ENCODE measurements around the gene HK2. TPM values are rescaled to one million over a fixed set of nuclear protein-coding genes. Genes with fewer than 3 reads are reported as not detected.

Gene HK2
- total RNA-seq, 4 donors from 2014 or later: 9.3 to 24.4 (median 15.1) TPM

- no peaks in the 10 kb centered on the region for H3K9me3 ChIP-seq
- no peak overlapping the region for H3K27ac ChIP-seq
- DNase-seq (ENCODE audit: low spot score in 2 of 2): no peak
- H3K36me3 ChIP-seq: peaks cover 46% of the 10 kb centered on the region
- no peak for TF ChIP-seq POLR2AphosphoS5 (IDR thresholded peaks at IDR 0.05)
- TF ChIP-seq POLR2A (IDR thresholded peaks at IDR 0.05): no peak
- no peak for TF ChIP-seq CTCF (IDR thresholded peaks at IDR 0.05)
- TF ChIP-seq EP300 (IDR thresholded peaks at IDR 0.05): no peak
- WGBS: 94% methylated on average over 6 of the region's 6 CpGs
- H3K4me3 ChIP-seq: no peak overlapping the region
- no peaks in the 10 kb centered on the region for H3K27me3 ChIP-seq
- peaks cover 7% of the 10 kb centered on the region for H3K4me1 ChIP-seq
These were observed 43.4 kb downstream of the HK2 start for GRCh38 chr2:74877376-74877775.

GRCh38 chr2:74877781-74878433, 44.0 kb downstream of the HK2 start:
- no peak for DNase-seq (ENCODE audit: low spot score in 2 of 2)
- peaks cover 7% of the 10 kb centered on the region for H3K4me1 ChIP-seq
- TF ChIP-seq CTCF (IDR thresholded peaks at IDR 0.05): no peak
- TF ChIP-seq POLR2AphosphoS5 (IDR thresholded peaks at IDR 0.05): no peak
- no peak for TF ChIP-seq POLR2A (IDR thresholded peaks at IDR 0.05)
- TF ChIP-seq EP300 (IDR thresholded peaks at IDR 0.05): no peak
- no peak overlapping the region for H3K4me3 ChIP-seq
- H3K9me3 ChIP-seq: no peaks in the 10 kb centered on the region
- H3K36me3 ChIP-seq: peaks cover 50% of the 10 kb centered on the region
- 90% methylated on average over 4 of the region's 4 CpGs for WGBS
- H3K27ac ChIP-seq: no peak overlapping the region
- H3K27me3 ChIP-seq: no peaks in the 10 kb centered on the region

GRCh38 chr2:74878551-74878950, 44.6 kb downstream of the HK2 start:
- H3K4me1 ChIP-seq: peaks cover 7% of the 10 kb centered on the region
- no peak for TF ChIP-seq EP300 (IDR thresholded peaks at IDR 0.05)
- TF ChIP-seq POLR2AphosphoS5 (IDR thresholded peaks at IDR 0.05): no peak
- no peak for TF ChIP-seq CTCF (IDR thresholded peaks at IDR 0.05)
- no peak for TF ChIP-seq POLR2A (IDR thresholded peaks at IDR 0.05)
- no peak overlapping the region for H3K27ac ChIP-seq
- H3K36me3 ChIP-seq: peaks cover 55% of the 10 kb centered on the region
- no peaks in the 10 kb centered on the region for H3K27me3 ChIP-seq
- H3K4me3 ChIP-seq: no peak overlapping the region
- no peaks in the 10 kb centered on the region for H3K9me3 ChIP-seq
- no peak for DNase-seq (ENCODE audit: low spot score in 2 of 2)
- 99% methylated on average over 16 of the region's 20 CpGs for WGBS

- Histone ChIP-seq H3K4me3 (no peak overlapping the region), H3K36me3 (peaks cover 67% of the 10 kb centered on the region), H3K27ac (no peak overlapping the region), H3K27me3 (no peaks in the 10 kb centered on the region), H3K9me3 (no peaks in the 10 kb centered on the region), H3K4me1 (peaks cover 4% of the 10 kb centered on the region)
- DNase-seq (ENCODE audit: low spot score in 2 of 2): no peak
- no peak for TF ChIP-seq POLR2AphosphoS5 (IDR thresholded peaks at IDR 0.05)
- TF ChIP-seq CTCF (IDR thresholded peaks at IDR 0.05): no peak
- TF ChIP-seq POLR2A (IDR thresholded peaks at IDR 0.05): no peak
- TF ChIP-seq EP300 (IDR thresholded peaks at IDR 0.05): no peak
- 96% methylated on average over 24 of the region's 24 CpGs for WGBS
These were observed 46.3 kb downstream of the HK2 start for GRCh38 chr2:74880054-74880728.

- DNase-seq (ENCODE audit: low spot score in 2 of 2): no peak
- H3K27me3 ChIP-seq: no peaks in the 10 kb centered on the region
- H3K4me1 ChIP-seq: no peaks in the 10 kb centered on the region
- TF ChIP-seq POLR2A (IDR thresholded peaks at IDR 0.05) (no peak), EP300 (IDR thresholded peaks at IDR 0.05) (no peak), POLR2AphosphoS5 (IDR thresholded peaks at IDR 0.05) (no peak), CTCF (IDR thresholded peaks at IDR 0.05) (no peak)
- no peak overlapping the region for H3K4me3 ChIP-seq
- H3K27ac ChIP-seq: no peak overlapping the region
- peaks cover 73% of the 10 kb centered on the region for H3K36me3 ChIP-seq
- 75% methylated on average over 5 of the region's 5 CpGs for WGBS
- no peaks in the 10 kb centered on the region for H3K9me3 ChIP-seq
These were observed 47.2 kb downstream of the HK2 start for GRCh38 chr2:74881176-74881575.
